GM15510 (cell line): ENCODE results near the gene HBG1.

Experiments used
- POLR2A ChIP-seq: IDR thresholded peaks from 3 replicates; pipeline ENCODE4 v1.6.1; 2011; ENCODE audit warnings: borderline replicate concordance; ENCODE audit not compliant: insufficient read length; ENCODE audit errors: extremely low read depth

Gene HBG1

DNA sequence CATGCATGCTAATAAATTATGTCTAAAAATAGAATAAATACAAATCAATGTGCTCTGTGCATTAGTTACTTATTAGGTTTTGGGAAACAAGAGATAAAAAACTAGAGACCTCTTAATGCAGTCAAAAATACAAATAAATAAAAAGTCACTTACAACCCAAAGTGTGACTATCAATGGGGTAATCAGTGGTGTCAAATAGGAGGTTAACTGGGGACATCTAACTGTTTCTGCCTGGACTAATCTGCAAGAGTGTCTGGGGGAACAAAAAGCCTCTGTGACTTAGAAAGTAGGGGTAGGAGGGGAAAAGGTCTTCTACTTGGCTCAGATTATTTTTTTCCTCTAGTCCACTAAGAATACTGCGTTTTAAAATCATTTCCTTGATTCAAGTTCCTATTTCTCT lies 22.0 kb downstream of the HBG1 start:
- no peak for TF ChIP-seq POLR2A

GRCh38 chr11:5226732-5227310 lies 22.8 kb downstream of the HBG1 start, which contains the start of gene HBB:
HBB (minus strand) TSS chr11:5227071; CDS start chr11:5227021, 50 bp downstream.
- no peak for TF ChIP-seq POLR2A

DNA sequence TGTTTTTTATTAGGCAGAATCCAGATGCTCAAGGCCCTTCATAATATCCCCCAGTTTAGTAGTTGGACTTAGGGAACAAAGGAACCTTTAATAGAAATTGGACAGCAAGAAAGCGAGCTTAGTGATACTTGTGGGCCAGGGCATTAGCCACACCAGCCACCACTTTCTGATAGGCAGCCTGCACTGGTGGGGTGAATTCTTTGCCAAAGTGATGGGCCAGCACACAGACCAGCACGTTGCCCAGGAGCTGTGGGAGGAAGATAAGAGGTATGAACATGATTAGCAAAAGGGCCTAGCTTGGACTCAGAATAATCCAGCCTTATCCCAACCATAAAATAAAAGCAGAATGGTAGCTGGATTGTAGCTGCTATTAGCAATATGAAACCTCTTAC lies 24.2 kb downstream of the HBG1 start:
- TF ChIP-seq POLR2A: no peak

- no peak for TF ChIP-seq POLR2A
Observed at GRCh38 chr11:5224538-5225479, 24.8 kb downstream of the HBG1 start.

- TF ChIP-seq POLR2A: no peak
Observed at GRCh38 chr11:5223686-5224085, 26.0 kb downstream of the HBG1 start.

GRCh38 chr11:5223146-5223545 lies 26.5 kb downstream of the HBG1 start:
- TF ChIP-seq POLR2A: no peak

DNA sequence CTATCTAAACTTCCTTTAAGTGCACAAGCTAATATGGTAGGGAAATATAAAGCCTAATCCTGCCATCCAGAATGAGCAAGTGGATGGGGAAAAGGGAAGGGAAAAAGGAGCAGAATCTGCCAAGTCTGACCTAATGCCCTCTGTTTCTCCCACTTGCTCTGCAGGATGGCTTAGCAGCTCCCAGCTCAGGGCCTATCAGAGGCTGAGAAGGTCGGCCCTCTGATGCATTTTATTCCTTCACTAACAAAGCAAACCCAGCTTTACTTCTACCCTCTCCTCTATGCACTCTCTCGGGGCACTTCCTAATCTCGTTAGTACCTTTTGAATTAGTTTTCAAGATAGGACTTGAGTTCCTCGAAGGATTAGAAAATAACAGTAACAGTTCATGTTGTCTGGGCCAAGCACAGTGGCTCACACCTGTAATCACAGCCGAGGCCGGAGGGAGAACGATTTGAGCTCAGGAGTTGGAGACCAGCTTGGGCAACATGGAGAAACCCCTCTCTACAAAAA lies 39.2 kb downstream of the HBG1 start:
- no peak for TF ChIP-seq POLR2A

DNA sequence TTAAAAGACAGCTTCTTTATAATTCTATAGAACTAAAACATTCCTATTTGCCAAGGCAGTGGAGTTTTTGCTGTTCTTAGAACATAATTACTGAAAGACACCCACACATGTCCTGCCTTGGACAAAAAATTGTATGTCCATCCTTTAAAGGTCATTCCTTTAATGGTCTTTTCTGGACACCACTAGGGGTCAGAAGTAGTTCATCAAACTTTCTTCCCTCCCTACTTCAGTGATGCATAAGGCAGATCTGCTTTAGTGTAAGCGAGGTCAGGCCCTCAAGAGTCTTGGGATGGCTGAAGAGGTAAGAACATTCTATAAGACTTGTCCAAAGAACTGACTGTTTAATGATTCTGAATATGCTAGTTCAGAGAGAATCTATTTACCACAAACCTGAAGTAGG lies 44.9 kb downstream of the HBG1 start:
- TF ChIP-seq POLR2A: no peak

DNA sequence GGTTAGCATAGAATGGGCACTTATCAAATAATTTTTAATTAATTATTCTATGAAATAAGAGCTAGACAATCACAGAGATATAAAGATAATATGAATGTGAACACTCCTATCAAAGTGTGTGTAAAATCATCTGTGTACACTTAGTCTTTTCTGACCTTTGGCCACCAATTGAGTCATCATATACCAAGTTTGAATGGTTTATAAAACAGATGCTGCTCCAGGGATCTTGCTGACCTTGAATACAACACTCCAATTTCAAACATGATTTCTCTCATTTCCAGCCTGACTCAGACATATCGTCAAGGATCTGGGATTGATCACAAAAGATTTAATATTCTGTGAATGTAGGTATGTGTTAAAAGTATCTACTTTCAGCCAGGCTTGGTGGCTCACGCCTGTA lies 46.3 kb downstream of the HBG1 start:
- no peak for TF ChIP-seq POLR2A

DNA sequence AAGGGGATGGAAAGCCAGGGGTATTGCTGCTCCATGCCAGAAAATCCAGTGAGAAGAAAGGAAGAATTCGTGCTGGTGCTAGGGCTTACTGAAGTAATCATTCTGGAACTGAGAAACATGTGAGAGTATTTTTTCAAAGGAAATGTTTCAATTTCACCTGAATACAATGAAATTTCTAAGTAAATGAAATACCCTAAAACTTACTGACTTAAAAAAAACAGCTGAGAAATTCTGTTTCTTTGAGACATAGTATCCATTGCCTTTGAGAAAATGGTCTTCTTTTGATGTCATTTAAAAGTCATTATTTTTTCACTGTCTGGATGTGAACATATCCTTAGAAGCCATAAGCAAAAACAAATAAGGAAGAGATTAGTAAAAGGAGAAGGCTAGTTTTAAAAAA lies 49.1 kb downstream of the HBG1 start, which contains the start of gene OR51V1:
Gene OR51V1 (minus strand): TSS at position 101 of the 400 bp plus-strand sequence. CDS start 0 bp downstream, at position 101.
- no peak for TF ChIP-seq POLR2A

DNA sequence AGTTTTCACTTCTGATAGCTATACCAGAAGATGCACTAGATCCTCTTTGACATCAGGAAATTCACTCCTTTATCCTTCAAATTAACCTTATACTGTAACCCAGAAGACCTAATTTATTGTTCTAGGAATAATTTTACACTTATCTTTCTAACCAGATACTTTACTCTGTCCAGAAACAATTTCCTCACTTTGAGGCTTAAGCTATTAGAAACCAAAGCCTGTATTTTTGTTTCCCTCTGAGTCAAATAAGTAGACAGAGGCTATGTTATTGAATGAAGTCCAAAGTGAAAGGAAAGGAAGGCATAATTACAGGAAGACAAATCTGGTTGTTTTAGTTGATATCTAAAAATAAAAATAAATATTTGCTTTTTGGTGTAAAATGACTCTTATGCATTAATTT lies 51.4 kb downstream of the HBG1 start:
- TF ChIP-seq POLR2A: no peak
